ENCODE measurements around the gene ABCA3. TPM values are rescaled to one million over a fixed set of nuclear protein-coding genes. Genes with fewer than 3 reads are reported as not detected.

ABCA3 gene
- total RNA-seq, 1 experiment from 2014 or later, result 6.2 TPM

DNA sequence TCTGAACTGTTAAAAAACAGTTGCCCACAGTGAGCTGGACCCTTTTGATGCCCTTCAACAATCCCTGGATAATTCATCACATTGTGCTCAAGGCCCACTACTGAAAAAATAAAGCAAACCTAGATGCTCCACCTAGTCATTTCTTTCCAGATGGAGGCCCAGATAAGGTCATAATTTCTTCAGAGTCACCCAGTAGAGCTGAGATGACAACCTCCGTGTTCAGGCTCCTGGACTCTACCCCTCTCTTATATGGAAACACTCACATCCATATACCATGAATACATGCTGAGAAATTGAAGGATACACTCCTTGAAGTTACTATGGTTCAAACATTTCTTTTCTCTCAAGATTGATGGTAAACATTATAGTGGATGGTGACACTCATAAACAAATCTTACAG is 2.7 kb upstream of the ABCA3 start:
- DNase-seq, result no peak
- H3K36me3 ChIP-seq (ENCODE audit: low read depth), result no peaks in the 10 kb centered on the region
- no peaks in the 10 kb centered on the region for H3K79me2 ChIP-seq (ENCODE audit: low read depth)
- no peaks in the 10 kb centered on the region for H3K9me2 ChIP-seq (ENCODE audit: insufficient read depth)
- POLR2A ChIA-PET (ENCODE audit: unreplicated experiment), result no interaction called here
- no TSS peak for BruUV-seq (replicated peaks)
- no peaks in the 10 kb centered on the region for H4K20me1 ChIP-seq (ENCODE audit: insufficient read depth)
- H3K27me3 ChIP-seq (ENCODE audit: insufficient read depth, low read depth), result peaks cover 10% of the 10 kb centered on the region; the same call in 1 of the 2 replicates
- H2AFZ ChIP-seq, result no peak overlapping the region
- H3K4me3 ChIP-seq, result no peak overlapping the region
- CTCF ChIA-PET, result interaction anchor here (0.5 kb wide), 1 partner anchor 104 kb away, joined by 3 read pairs; no protein-coding TSS in a partner anchor
- H3K4me2 ChIP-seq, result no peak overlapping the region
- intact Hi-C loops (cut with micrococcal nuclease; ENCODE audit: unreplicated experiment), result no loop called here
- H3K27ac ChIP-seq, result no peak overlapping the region
- TF ChIP-seq EZH2 (IDR thresholded peaks at IDR 0.05; ENCODE audit: low read depth), result no peak
- TF ChIP-seq, protein P1, sequence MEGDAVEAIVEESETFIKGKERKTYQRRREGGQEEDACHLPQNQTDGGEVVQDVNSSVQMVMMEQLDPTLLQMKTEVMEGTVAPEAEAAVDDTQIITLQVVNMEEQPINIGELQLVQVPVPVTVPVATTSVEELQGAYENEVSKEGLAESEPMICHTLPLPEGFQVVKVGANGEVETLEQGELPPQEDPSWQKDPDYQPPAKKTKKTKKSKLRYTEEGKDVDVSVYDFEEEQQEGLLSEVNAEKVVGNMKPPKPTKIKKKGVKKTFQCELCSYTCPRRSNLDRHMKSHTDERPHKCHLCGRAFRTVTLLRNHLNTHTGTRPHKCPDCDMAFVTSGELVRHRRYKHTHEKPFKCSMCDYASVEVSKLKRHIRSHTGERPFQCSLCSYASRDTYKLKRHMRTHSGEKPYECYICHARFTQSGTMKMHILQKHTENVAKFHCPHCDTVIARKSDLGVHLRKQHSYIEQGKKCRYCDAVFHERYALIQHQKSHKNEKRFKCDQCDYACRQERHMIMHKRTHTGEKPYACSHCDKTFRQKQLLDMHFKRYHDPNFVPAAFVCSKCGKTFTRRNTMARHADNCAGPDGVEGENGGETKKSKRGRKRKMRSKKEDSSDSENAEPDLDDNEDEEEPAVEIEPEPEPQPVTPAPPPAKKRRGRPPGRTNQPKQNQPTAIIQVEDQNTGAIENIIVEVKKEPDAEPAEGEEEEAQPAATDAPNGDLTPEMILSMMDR (conservative IDR thresholded peaks at IDR 0.05), result no peak
- peaks cover 7% of the 10 kb centered on the region; the same call in 1 of the 2 replicates for H3F3A ChIP-seq (ENCODE audit: insufficient read depth, low read depth)
- peaks cover 7% of the 10 kb centered on the region; the same call in 1 of the 2 replicates for H3K4me1 ChIP-seq (replicated peaks; ENCODE audit: insufficient read depth)
- no peaks in the 10 kb centered on the region; the same call in 1 of the 2 replicates for H3K9me3 ChIP-seq (ENCODE audit: insufficient read depth, low read depth)

DNA sequence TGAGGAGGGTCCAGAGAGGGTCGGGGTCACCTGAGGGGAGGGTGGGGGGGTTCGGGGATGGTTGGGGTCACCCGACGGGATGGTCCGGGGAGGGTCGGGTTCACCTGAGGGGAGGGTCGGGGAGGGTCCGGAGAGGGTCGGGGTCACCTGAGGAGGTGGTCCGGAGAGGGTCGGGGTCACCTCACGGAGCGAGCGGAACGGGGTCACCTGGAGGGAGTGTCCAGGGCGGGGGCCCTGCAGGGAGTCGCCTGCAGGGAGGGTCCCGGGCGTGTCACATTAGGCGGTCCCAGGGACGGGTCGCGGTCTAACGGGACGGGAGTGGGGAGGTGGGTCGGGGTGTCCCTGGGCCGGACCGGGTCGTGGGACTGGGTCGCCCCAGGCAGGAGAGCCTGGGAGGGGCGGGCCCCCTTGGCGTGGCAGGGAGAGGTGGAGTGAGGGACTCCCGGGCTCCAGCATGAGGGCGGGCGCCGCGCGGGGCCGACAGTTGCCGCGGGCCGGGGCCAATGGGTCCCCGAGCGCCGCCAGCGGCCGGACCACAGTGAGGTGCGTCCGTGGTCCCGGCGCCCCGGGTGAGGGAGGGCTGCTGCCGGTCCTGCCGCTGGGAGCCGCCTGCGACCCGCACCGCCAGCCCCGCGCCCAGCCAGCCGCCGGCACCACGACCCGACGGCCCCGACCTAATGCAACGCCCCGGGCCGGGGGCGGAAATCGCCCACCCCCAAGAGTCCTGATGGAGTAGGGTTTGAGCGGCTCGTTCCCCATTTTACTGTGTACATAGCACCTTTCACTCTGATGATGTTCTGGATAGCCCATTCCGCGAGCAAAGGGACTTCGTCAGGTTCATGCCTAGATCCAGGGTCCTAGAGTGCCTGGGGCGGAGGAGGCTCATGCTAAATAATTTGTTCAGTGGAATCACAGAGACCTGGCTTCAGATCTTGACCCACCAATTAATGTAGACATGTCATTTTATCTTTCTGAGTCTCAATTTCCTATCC is 1.2 kb upstream of the ABCA3 start:
- no peak overlapping the region for H3K4me3 ChIP-seq
- no peaks in the 10 kb centered on the region for H4K20me1 ChIP-seq (ENCODE audit: insufficient read depth)
- H3F3A ChIP-seq (ENCODE audit: insufficient read depth, low read depth), result peaks cover 7% of the 10 kb centered on the region; the same call in 1 of the 2 replicates
- intact Hi-C loops (cut with micrococcal nuclease; ENCODE audit: unreplicated experiment), result loop anchor here (2.0 kb wide), 1 partner anchor 87 kb away; the partner anchor contains the start of gene CCNF
- TF ChIP-seq, protein P1 (conservative IDR thresholded peaks at IDR 0.05), result no peak
- no peak for TF ChIP-seq EZH2 (IDR thresholded peaks at IDR 0.05; ENCODE audit: low read depth)
- H3K27me3 ChIP-seq (ENCODE audit: insufficient read depth, low read depth), result peaks cover 10% of the 10 kb centered on the region; the same call in 1 of the 2 replicates
- H3K79me2 ChIP-seq (ENCODE audit: low read depth), result no peaks in the 10 kb centered on the region
- no peak overlapping the region for H2AFZ ChIP-seq
- ChIA-PET POLR2A (ENCODE audit: unreplicated experiment) (no interaction called here), CTCF (no interaction called here)
- no peak for DNase-seq
- H3K9me3 ChIP-seq (ENCODE audit: insufficient read depth, low read depth), result no peaks in the 10 kb centered on the region; the same call in 1 of the 2 replicates
- no TSS peak for BruUV-seq (replicated peaks)
- no peak overlapping the region for H3K27ac ChIP-seq
- H3K9me2 ChIP-seq (ENCODE audit: insufficient read depth), result no peaks in the 10 kb centered on the region
- no peak overlapping the region for H3K4me2 ChIP-seq
- no peaks in the 10 kb centered on the region for H3K36me3 ChIP-seq (ENCODE audit: low read depth)
- H3K4me1 ChIP-seq (replicated peaks; ENCODE audit: insufficient read depth), result peaks cover 7% of the 10 kb centered on the region; the same call in 1 of the 2 replicates
